Upper lobe of right lung (tissue), 1 donor: Measurements from ENCODE around the gene CLGN. TPM values are rescaled to one million over a fixed set of nuclear protein-coding genes. Genes with fewer than 3 reads are reported as not detected.
"Not testable (repeated sequence)": the region's sequence is repeated elsewhere in the genome, so short reads cannot be mapped to it uniquely, and the experiment has no call there.

Experiments
- ATAC-seq: fragments of 200-7000 bp; cut with Tn5 transposase; one replicate; pipeline ENCODE4 v1.9.1; 2020; ENCODE audit warnings: mild to moderate bottlenecking, moderate library complexity
- DNase-seq: peaks from one replicate; pipeline ENCODE4 v3.0.0-alpha.2; 2020
- H3K27ac ChIP-seq: fragments of 200-600 bp; one replicate; pipeline ENCODE4 v1.8.0; 2022
- H3K27me3 ChIP-seq: fragments of 200-600 bp; one replicate; pipeline ENCODE4 v1.8.0; 2022; ENCODE audit warnings: mild to moderate bottlenecking
- H3K36me3 ChIP-seq: fragments of 200-600 bp; one replicate; pipeline ENCODE4 v1.8.0; 2022
- H3K4me1 ChIP-seq: fragments of 200-600 bp; one replicate; pipeline ENCODE4 v1.8.0; 2022
- H3K4me3 ChIP-seq: fragments of 200-600 bp; one replicate; pipeline ENCODE4 v1.8.0; 2022; ENCODE audit warnings: mild to moderate bottlenecking
- H3K9me3 ChIP-seq: fragments of 200-600 bp; one replicate; pipeline ENCODE4 v1.8.0; 2022
- intact Hi-C: fragments of 100-400 bp; cut with DNase I; formaldehyde crosslinking; loops from one replicate; pipeline ENCODE4 v1.11.0; 2022
- total RNA-seq: library from RNA; stranded (reverse); fragmentation: NEBNext Ultra II Directional; extraction: Animal tissue kit (Norgen Biotek cat#: 25700); gene quantifications from one replicate; pipeline ENCODE4 v1.2.1, GENCODE V29; 2021
- TF ChIP-seq, protein P1 (sequence below): fragments of 200-600 bp; IDR thresholded peaks from one replicate; pipeline ENCODE4 v1.8.0; 2022; ENCODE audit warnings: antibody characterized with exemption
- donor health status: DM: no; HTN: yes; CAD: no; lungs with severe emphysema.

Gene CLGN
- total RNA-seq, 1 donor from 2014 or later: 0.93 TPM

DNA sequence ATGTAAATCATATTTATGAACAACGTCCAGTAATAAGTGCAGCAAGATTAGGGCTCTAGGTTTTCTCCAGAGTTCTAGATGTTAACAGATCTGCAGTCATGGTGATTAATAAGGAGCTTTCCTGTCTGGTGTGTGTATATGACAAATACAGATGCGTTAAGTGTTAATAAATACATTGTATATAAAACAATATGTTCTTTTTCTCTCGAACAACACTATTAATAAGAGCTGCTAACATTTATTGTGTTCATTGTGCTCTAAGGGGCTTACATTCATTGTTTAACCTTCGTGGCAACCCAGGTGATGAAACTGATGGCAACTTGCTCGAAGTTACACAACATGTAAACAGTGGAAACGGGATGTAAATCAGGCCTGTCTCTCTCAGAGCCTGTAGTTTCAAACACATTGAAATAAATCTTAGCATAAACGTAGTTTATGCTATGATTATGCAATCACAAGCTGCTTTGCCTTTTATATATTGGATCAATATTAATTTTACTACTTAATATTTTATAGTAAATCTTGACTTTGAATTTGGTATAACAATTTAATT, 547 bp upstream of the CLGN start:
- intact Hi-C loops: no loop called here
- no peak for ATAC-seq
- H3K4me1 ChIP-seq: peaks cover 12% of the 10 kb centered on the region
- peaks cover 4% of the 10 kb centered on the region for H3K27me3 ChIP-seq
- H3K27ac ChIP-seq: no peak overlapping the region
- no peaks in the 10 kb centered on the region for H3K36me3 ChIP-seq
- no peaks in the 10 kb centered on the region for H3K9me3 ChIP-seq
- peak overlapping the region; percentile 62 for H3K4me3 ChIP-seq
- TF ChIP-seq, protein P1, sequence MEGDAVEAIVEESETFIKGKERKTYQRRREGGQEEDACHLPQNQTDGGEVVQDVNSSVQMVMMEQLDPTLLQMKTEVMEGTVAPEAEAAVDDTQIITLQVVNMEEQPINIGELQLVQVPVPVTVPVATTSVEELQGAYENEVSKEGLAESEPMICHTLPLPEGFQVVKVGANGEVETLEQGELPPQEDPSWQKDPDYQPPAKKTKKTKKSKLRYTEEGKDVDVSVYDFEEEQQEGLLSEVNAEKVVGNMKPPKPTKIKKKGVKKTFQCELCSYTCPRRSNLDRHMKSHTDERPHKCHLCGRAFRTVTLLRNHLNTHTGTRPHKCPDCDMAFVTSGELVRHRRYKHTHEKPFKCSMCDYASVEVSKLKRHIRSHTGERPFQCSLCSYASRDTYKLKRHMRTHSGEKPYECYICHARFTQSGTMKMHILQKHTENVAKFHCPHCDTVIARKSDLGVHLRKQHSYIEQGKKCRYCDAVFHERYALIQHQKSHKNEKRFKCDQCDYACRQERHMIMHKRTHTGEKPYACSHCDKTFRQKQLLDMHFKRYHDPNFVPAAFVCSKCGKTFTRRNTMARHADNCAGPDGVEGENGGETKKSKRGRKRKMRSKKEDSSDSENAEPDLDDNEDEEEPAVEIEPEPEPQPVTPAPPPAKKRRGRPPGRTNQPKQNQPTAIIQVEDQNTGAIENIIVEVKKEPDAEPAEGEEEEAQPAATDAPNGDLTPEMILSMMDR: no peak
- DNase-seq: no peak

DNA sequence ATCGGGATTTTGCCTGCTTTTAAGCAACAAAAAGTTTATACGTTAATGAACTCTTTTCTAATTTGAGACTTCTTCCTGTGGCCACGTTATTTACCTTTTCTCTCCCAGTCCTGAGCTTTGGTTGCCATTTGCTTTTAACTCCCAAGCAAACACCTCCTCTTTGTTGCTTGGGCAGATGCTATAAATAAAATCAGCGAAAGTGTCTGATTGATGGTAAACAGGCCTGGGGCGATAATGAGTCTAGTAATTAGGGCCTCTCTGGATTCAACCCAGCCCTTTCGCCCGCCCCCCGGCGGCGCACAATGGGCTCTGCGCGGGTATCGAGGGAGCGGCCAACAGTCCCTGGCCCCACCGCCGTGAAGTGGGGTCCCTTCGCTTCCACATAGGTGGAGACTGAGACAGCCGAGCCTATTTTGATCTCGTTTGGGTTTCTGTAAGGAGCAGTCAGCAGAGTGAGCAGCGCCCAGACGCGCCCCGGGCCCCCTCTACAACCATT, 790 bp downstream of the CLGN start:
- Histone ChIP-seq H3K4me1 (peaks cover 12% of the 10 kb centered on the region), H3K27ac (no peak overlapping the region), H3K9me3 (no peaks in the 10 kb centered on the region), H3K36me3 (no peaks in the 10 kb centered on the region), H3K27me3 (peaks cover 4% of the 10 kb centered on the region), H3K4me3 (peak overlapping the region; percentile 62)
- ATAC-seq: peak; percentile 17
- TF ChIP-seq, protein P1: no peak
- DNase-seq: no peak
- intact Hi-C loops: no loop called here

DNA sequence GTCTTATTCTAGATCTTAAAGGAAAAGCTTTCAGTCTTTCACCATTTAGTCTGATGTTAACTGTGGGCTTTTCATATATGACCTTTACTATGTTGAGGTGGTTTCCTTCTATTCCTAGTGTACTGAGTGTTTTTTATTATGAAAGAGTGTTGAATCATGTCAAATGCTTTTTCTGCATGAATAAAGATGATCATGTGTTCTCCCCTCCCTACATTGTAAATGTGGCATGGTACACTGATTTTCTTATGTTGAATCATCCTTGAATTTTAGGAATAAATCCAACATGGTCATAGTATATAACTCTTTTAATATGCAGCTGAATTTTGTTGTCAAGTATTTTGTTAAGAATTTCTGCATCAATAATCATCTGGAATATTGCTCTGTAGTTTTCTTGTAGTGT, 4.3 kb downstream of the CLGN start:
- H3K27ac ChIP-seq: no peak overlapping the region
- TF ChIP-seq, protein P1: no peak
- no peak for ATAC-seq
- no peaks in the 10 kb centered on the region for H3K9me3 ChIP-seq
- DNase-seq: no peak
- no peaks in the 10 kb centered on the region for H3K36me3 ChIP-seq
- no peak overlapping the region for H3K4me3 ChIP-seq
- peaks cover 4% of the 10 kb centered on the region for H3K27me3 ChIP-seq
- intact Hi-C loops: no loop called here
- H3K4me1 ChIP-seq: peaks cover 11% of the 10 kb centered on the region

DNA sequence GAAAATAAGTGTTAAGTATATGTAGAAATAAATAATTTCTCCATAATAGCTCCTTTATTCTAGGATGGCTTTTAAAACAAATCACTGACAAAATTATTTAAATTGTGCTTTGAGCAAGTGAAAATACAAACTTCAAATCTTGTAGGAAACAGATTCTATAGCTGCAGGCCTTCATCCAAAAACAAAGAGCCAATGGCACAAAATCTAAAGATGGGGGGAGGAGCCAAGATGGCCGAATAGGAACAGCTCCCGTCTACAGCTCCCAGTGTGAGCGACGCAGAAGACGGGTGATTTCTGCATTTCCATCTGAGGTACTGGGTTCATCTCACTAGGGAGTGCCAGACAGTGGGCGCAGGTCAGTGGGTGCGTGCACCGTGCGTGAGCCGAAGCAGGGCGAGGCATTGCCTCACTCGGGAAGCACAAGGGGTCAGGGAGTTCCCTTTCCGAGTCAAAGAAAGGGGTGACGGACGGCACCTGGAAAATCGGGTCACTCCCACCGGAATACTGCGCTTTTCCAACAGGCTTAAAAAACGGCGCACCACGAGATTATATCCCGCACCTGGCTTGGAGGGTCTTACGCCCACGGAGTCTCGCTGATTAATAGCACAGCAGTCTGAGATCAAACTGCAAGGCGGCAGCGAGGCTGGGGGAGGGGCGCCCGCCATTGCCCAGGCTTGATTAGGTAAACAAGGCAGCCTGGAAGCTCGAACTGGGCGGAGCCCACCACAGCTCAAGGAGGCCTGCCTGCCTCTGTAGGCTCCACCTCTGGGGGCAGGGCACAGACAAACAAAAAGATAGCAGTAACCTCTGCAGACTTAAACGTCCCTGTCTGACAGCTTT, 14.1 kb downstream of the CLGN start:
- ATAC-seq, H3K4me3 ChIP-seq, DNase-seq, H3K36me3 ChIP-seq, H3K27me3 ChIP-seq, intact Hi-C loops, H3K9me3 ChIP-seq, H3K4me1 ChIP-seq, H3K27ac ChIP-seq: not testable (repeated sequence)

DNA sequence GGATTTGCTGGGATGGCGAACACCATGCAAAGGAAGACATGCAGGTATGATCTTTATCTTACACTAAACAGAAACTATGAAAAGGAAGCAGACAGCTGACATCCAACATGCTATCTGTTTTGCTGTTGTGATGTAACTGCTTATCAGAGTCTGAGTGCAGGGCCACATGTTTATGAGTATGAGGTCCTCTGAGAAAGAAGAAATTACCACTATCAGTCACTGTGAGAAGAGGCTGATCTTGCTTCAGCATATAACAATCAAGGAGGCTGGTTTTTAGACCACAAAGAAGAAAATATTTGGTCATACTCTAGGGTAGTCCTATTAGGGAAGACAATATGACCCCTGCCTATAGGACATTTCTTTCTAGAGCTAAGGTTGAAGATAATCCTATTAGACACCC, 18.5 kb downstream of the CLGN start:
- ATAC-seq: no peak
- no peaks in the 10 kb centered on the region for H3K36me3 ChIP-seq
- intact Hi-C loops: no loop called here
- H3K9me3 ChIP-seq: no peaks in the 10 kb centered on the region
- no peaks in the 10 kb centered on the region for H3K27me3 ChIP-seq
- no peak overlapping the region for H3K27ac ChIP-seq
- no peak overlapping the region for H3K4me3 ChIP-seq
- no peak for DNase-seq
- TF ChIP-seq, protein P1: no peak
- H3K4me1 ChIP-seq: no peaks in the 10 kb centered on the region

DNA sequence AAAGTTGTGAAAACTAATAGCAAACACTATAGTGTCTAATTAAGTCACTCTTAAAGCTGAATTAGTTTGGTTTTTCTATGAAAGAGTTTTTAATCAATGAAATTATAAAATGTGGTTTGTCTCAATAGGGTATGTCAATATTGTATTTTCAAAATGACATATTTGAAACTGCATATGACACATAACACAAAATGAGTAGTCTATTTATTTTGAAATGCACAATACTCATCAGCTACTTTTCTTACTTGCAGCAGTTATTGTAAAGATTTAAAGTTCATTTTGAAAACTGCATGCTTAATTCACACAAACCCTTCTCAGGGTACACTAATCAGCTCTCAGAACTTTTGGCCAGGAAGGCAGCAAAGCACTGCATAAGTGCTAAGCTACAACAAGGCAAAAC, 21.2 kb downstream of the CLGN start:
- no peaks in the 10 kb centered on the region for H3K36me3 ChIP-seq
- H3K27ac ChIP-seq: no peak overlapping the region
- H3K4me3 ChIP-seq: no peak overlapping the region
- no peaks in the 10 kb centered on the region for H3K4me1 ChIP-seq
- no peaks in the 10 kb centered on the region for H3K27me3 ChIP-seq
- TF ChIP-seq, protein P1: no peak
- no peaks in the 10 kb centered on the region for H3K9me3 ChIP-seq
- no peak for DNase-seq
- no peak for ATAC-seq
- intact Hi-C loops: no loop called here
